Erythroblast (primary cell): Measurements from ENCODE around the gene SPATA31D3.

ENCODE experiments used
- GATA1 ChIP-seq: IDR thresholded peaks from 2 replicates; pipeline ENCODE4 v1.6.1; 2011; ENCODE audit warnings: low read depth, mild to moderate bottlenecking, control low read depth, low read length, moderate library complexity
- POLR2A ChIP-seq: IDR thresholded peaks from 2 replicates; pipeline ENCODE4 v1.6.1; 2011; ENCODE audit warnings: mild to moderate bottlenecking, low read length

DNA sequence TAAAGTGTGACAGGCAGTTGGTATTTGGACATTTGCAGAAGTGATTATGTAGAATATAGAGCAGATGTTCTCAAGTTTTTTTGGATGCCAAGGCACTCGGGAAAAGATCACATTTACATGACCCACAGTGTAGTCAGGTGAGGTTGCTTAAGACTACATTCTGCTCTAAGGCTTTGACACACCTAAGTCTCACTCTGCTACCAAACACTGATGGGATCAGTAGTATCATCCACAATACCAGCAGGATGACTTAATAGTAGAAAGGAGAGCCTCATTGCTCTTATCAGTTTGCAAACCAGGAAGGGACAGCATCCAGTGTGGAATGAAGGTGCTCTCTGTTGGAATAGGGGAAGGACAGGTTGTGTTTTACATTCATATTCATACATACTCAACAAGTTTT, 42.8 kb downstream of the SPATA31D3 start:
- TF ChIP-seq POLR2A (no peak), GATA1 (no peak)
